Hematopoietic multipotent progenitor cell treated with erythropoietin and hydrocortisone succinate and interleukin-3 and kit ligand, for 4 days (in vitro differentiated cells): ENCODE measurements around the gene SLIT2.

Experiments used
- DNase-seq: peaks from one replicate; pipeline ENCODE4 v3.0.0-alpha.2; 2015

Gene SLIT2

GRCh38 chr4:20265726-20266125, 14.0 kb downstream of the SLIT2 start:
- no peak for DNase-seq

GRCh38 chr4:20266215-20267082, 14.7 kb downstream of the SLIT2 start:
- DNase-seq = no peak

GRCh38 chr4:20268028-20268427, 16.3 kb downstream of the SLIT2 start:
- no peak for DNase-seq

- DNase-seq = no peak
These were observed 17.6 kb downstream of the SLIT2 start for GRCh38 chr4:20269320-20269719.

GRCh38 chr4:20271950-20272349, 20.2 kb downstream of the SLIT2 start:
- DNase-seq = no peak

GRCh38 chr4:20272411-20272872, 20.7 kb downstream of the SLIT2 start:
- DNase-seq = no peak

GRCh38 chr4:20273793-20274192, 22.1 kb downstream of the SLIT2 start:
- DNase-seq = no peak

GRCh38 chr4:20276848-20277247, 25.1 kb downstream of the SLIT2 start:
- no peak for DNase-seq

- DNase-seq = no peak
These were observed 26.5 kb downstream of the SLIT2 start for GRCh38 chr4:20278195-20278594.

- no peak for DNase-seq
These were observed 27.7 kb downstream of the SLIT2 start for GRCh38 chr4:20279381-20279780.

GRCh38 chr4:20281453-20281852, 29.7 kb downstream of the SLIT2 start:
- DNase-seq = no peak

GRCh38 chr4:20283039-20283438, 31.3 kb downstream of the SLIT2 start:
- no peak for DNase-seq

- DNase-seq = no peak
These were observed 33.3 kb downstream of the SLIT2 start for GRCh38 chr4:20284990-20285389.

- DNase-seq = no peak
These were observed 35.5 kb downstream of the SLIT2 start for GRCh38 chr4:20287246-20287645.

- no peak for DNase-seq
These were observed 36.4 kb downstream of the SLIT2 start for GRCh38 chr4:20288047-20288650.

- DNase-seq = no peak
These were observed 37.3 kb downstream of the SLIT2 start for GRCh38 chr4:20288846-20289512.

- no peak for DNase-seq
These were observed 38.1 kb downstream of the SLIT2 start for GRCh38 chr4:20289782-20290181.

GRCh38 chr4:20292739-20293138, 41.0 kb downstream of the SLIT2 start:
- no peak for DNase-seq

- DNase-seq = no peak
These were observed 45.6 kb downstream of the SLIT2 start for GRCh38 chr4:20297261-20297660.

- no peak for DNase-seq
These were observed 46.1 kb downstream of the SLIT2 start for GRCh38 chr4:20297783-20298182.

- DNase-seq = no peak
These were observed 46.8 kb downstream of the SLIT2 start for GRCh38 chr4:20298455-20298854.

- DNase-seq = no peak
These were observed 47.3 kb downstream of the SLIT2 start for GRCh38 chr4:20298986-20299385.

GRCh38 chr4:20299515-20299914, 47.8 kb downstream of the SLIT2 start:
- DNase-seq = peak; percentile 13

- DNase-seq = no peak
These were observed 49.5 kb downstream of the SLIT2 start for GRCh38 chr4:20301161-20301560.
